ENCODE results near the gene IL3RA.
"Not testable (repeated sequence)": the region's sequence is repeated elsewhere in the genome, so short reads cannot be mapped to it uniquely, and the experiment has no call there.

The IL3RA gene

DNA sequence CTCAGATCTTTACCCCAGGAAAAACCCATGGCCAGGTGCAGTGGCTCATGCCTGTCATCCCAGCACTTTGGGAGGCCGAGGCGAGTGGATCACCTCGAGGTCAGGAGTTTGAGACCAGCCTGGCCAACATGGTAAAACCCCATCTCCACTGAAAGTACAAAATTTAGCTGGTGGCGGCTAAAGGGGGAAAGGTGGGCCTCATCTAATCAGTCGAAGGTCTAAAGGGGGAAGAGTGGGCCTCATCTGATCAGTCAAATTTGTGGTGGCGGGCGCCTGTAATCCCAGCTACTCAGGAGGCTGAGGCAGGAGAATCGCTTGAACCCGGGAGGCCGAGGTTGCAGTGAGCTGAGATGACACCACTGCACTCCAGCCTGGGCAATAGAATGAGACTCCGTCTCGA is 27.7 kb upstream of the IL3RA start:
- not testable (repeated sequence) for H3K4me2 ChIP-seq (ENCODE audit: insufficient read depth, low read length, poor library complexity, severe bottlenecking); H3K79me1 ChIP-seq (ENCODE audit: low read depth, low read length); H3K9ac ChIP-seq (ENCODE audit: low read depth, low read length, poor library complexity); H3K36me3 ChIP-seq (replicated peaks in 1 of 2; ENCODE audit: control insufficient read depth in 2 of 2, insufficient read depth in 2 of 2, low read length in 2 of 2); H3K23ac ChIP-seq (ENCODE audit: low read depth, low read length, poor library complexity); H3K4me3 ChIP-seq (ENCODE audit: low read length in 2 of 2); H3K9me3 ChIP-seq (replicated peaks in 1 of 2; ENCODE audit: control insufficient read depth in 2 of 2, insufficient read depth in 1 of 2, low read depth in 1 of 2, low read length in 2 of 2); H2BK15ac ChIP-seq (ENCODE audit: low read length); H3K27me3 ChIP-seq (ENCODE audit: control insufficient read depth in 3 of 3, insufficient read depth in 3 of 3, low read depth in 1 of 3, low read length in 3 of 3); H3K27ac ChIP-seq (replicated peaks; ENCODE audit: low read length); H2AFZ ChIP-seq (ENCODE audit: low read length); H3K4me1 ChIP-seq (ENCODE audit: control insufficient read depth in 2 of 2, insufficient read depth in 1 of 2, low read depth in 1 of 2, low read length in 2 of 2); H2BK12ac ChIP-seq (ENCODE audit: low read length); DNase-seq (ENCODE audit: low spot score); H3K14ac ChIP-seq (ENCODE audit: low read length); H3K4ac ChIP-seq (ENCODE audit: low read length); H2BK5ac ChIP-seq (ENCODE audit: low read length); H2AK5ac ChIP-seq (ENCODE audit: low read depth, low read length); H4K8ac ChIP-seq (ENCODE audit: low read depth, low read length); H3K18ac ChIP-seq (ENCODE audit: low read length); H4K91ac ChIP-seq (ENCODE audit: low read depth, low read length, poor library complexity); H2BK120ac ChIP-seq (ENCODE audit: low read depth, low read length)
- no CpG with 5 or more reads among the region's 12 CpGs for WGBS, 2 donors (ENCODE audit: extremely low coverage in 2 of 2, insufficient read length in 2 of 2, insufficient replicate concordance in 1 of 2)

GRCh38 chrX:1313788-1314187 is 22.8 kb upstream of the IL3RA start:
- no peak overlapping the region for H3K18ac ChIP-seq (ENCODE audit: low read length)
- no peak overlapping the region for H2BK5ac ChIP-seq (ENCODE audit: low read length)
- DNase-seq (ENCODE audit: low spot score) = no peak
- H3K27ac ChIP-seq (replicated peaks; ENCODE audit: low read length) = no peak overlapping the region
- H3K14ac ChIP-seq (ENCODE audit: low read length) = no peak overlapping the region
- no peak overlapping the region for H3K4me3 ChIP-seq (ENCODE audit: low read length in 2 of 2)
- no peak overlapping the region for H2AFZ ChIP-seq (ENCODE audit: low read length)
- no peak overlapping the region for H2AK5ac ChIP-seq (ENCODE audit: low read depth, low read length)
- no peak overlapping the region for H4K91ac ChIP-seq (ENCODE audit: low read depth, low read length, poor library complexity)
- H4K8ac ChIP-seq (ENCODE audit: low read depth, low read length) = no peak overlapping the region
- no peaks in the 10 kb centered on the region for H3K27me3 ChIP-seq (ENCODE audit: control insufficient read depth in 3 of 3, insufficient read depth in 3 of 3, low read depth in 1 of 3, low read length in 3 of 3)
- no CpG with 5 or more reads among the region's 7 CpGs for WGBS, 2 donors (ENCODE audit: extremely low coverage in 2 of 2, insufficient read length in 2 of 2, insufficient replicate concordance in 1 of 2)
- no peaks in the 10 kb centered on the region for H3K9me3 ChIP-seq (replicated peaks in 1 of 2; ENCODE audit: control insufficient read depth in 2 of 2, insufficient read depth in 1 of 2, low read depth in 1 of 2, low read length in 2 of 2)
- no peak overlapping the region for H3K4ac ChIP-seq (ENCODE audit: low read length)
- no peaks in the 10 kb centered on the region for H3K79me1 ChIP-seq (ENCODE audit: low read depth, low read length)
- no peaks in the 10 kb centered on the region for H3K36me3 ChIP-seq (replicated peaks in 1 of 2; ENCODE audit: control insufficient read depth in 2 of 2, insufficient read depth in 2 of 2, low read length in 2 of 2)
- no peak overlapping the region for H2BK15ac ChIP-seq (ENCODE audit: low read length)
- H2BK120ac ChIP-seq (ENCODE audit: low read depth, low read length) = no peak overlapping the region
- H3K4me1 ChIP-seq (ENCODE audit: control insufficient read depth in 2 of 2, insufficient read depth in 1 of 2, low read depth in 1 of 2, low read length in 2 of 2) = no peaks in the 10 kb centered on the region
- H2BK12ac ChIP-seq (ENCODE audit: low read length) = no peak overlapping the region
- no peak overlapping the region for H3K23ac ChIP-seq (ENCODE audit: low read depth, low read length, poor library complexity)
- H3K4me2 ChIP-seq (ENCODE audit: insufficient read depth, low read length, poor library complexity, severe bottlenecking) = no peak overlapping the region
- no peak overlapping the region for H3K9ac ChIP-seq (ENCODE audit: low read depth, low read length, poor library complexity)

- no peak overlapping the region for H2BK120ac ChIP-seq (ENCODE audit: low read depth, low read length)
- no peak for DNase-seq (ENCODE audit: low spot score)
- no peak overlapping the region for H3K4ac ChIP-seq (ENCODE audit: low read length)
- no peak overlapping the region for H2BK5ac ChIP-seq (ENCODE audit: low read length)
- H3K18ac ChIP-seq (ENCODE audit: low read length) = peak overlapping the region; percentile 44
- no peak overlapping the region for H3K23ac ChIP-seq (ENCODE audit: low read depth, low read length, poor library complexity)
- no peaks in the 10 kb centered on the region for H3K79me1 ChIP-seq (ENCODE audit: low read depth, low read length)
- no peak overlapping the region for H3K4me3 ChIP-seq (ENCODE audit: low read length in 2 of 2)
- H2AFZ ChIP-seq (ENCODE audit: low read length) = no peak overlapping the region
- H3K4me1 ChIP-seq (ENCODE audit: control insufficient read depth in 2 of 2, insufficient read depth in 1 of 2, low read depth in 1 of 2, low read length in 2 of 2) = no peaks in the 10 kb centered on the region
- H4K8ac ChIP-seq (ENCODE audit: low read depth, low read length) = no peak overlapping the region
- no peak overlapping the region for H3K4me2 ChIP-seq (ENCODE audit: insufficient read depth, low read length, poor library complexity, severe bottlenecking)
- no CpG with 5 or more reads among the region's 18 CpGs for whole genome bisulfite sequencing, 2 donors (ENCODE audit: extremely low coverage in 2 of 2, insufficient read length in 2 of 2, insufficient replicate concordance in 1 of 2)
- no peaks in the 10 kb centered on the region for H3K36me3 ChIP-seq (replicated peaks in 1 of 2; ENCODE audit: control insufficient read depth in 2 of 2, insufficient read depth in 2 of 2, low read length in 2 of 2)
- no peak overlapping the region for H2BK15ac ChIP-seq (ENCODE audit: low read length)
- no peaks in the 10 kb centered on the region for H3K9me3 ChIP-seq (replicated peaks in 1 of 2; ENCODE audit: control insufficient read depth in 2 of 2, insufficient read depth in 1 of 2, low read depth in 1 of 2, low read length in 2 of 2)
- H2AK5ac ChIP-seq (ENCODE audit: low read depth, low read length) = peak overlapping the region; percentile 74
- no peak overlapping the region for H2BK12ac ChIP-seq (ENCODE audit: low read length)
- H3K27ac ChIP-seq (replicated peaks; ENCODE audit: low read length) = no peak overlapping the region
- H4K91ac ChIP-seq (ENCODE audit: low read depth, low read length, poor library complexity) = no peak overlapping the region
- no peaks in the 10 kb centered on the region for H3K27me3 ChIP-seq (ENCODE audit: control insufficient read depth in 3 of 3, insufficient read depth in 3 of 3, low read depth in 1 of 3, low read length in 3 of 3)
- H3K9ac ChIP-seq (ENCODE audit: low read depth, low read length, poor library complexity) = no peak overlapping the region
- H3K14ac ChIP-seq (ENCODE audit: low read length) = no peak overlapping the region
Measured at GRCh38 chrX:1316527-1316926, 20.1 kb upstream of the IL3RA start.

- H3K18ac ChIP-seq (ENCODE audit: low read length) = no peak overlapping the region
- H3K23ac ChIP-seq (ENCODE audit: low read depth, low read length, poor library complexity) = no peak overlapping the region
- H3K4me3 ChIP-seq (ENCODE audit: low read length in 2 of 2) = no peak overlapping the region
- no peaks in the 10 kb centered on the region for H3K27me3 ChIP-seq (ENCODE audit: control insufficient read depth in 3 of 3, insufficient read depth in 3 of 3, low read depth in 1 of 3, low read length in 3 of 3)
- peaks cover 0 to 1% of the 10 kb centered on the region in 2 donors for H3K4me1 ChIP-seq (ENCODE audit: control insufficient read depth in 2 of 2, insufficient read depth in 1 of 2, low read depth in 1 of 2, low read length in 2 of 2)
- no peak overlapping the region for H4K8ac ChIP-seq (ENCODE audit: low read depth, low read length)
- H3K4me2 ChIP-seq (ENCODE audit: insufficient read depth, low read length, poor library complexity, severe bottlenecking) = no peak overlapping the region
- H3K14ac ChIP-seq (ENCODE audit: low read length) = no peak overlapping the region
- no peak overlapping the region for H2BK12ac ChIP-seq (ENCODE audit: low read length)
- no peak overlapping the region for H2AFZ ChIP-seq (ENCODE audit: low read length)
- H3K9me3 ChIP-seq (replicated peaks in 1 of 2; ENCODE audit: control insufficient read depth in 2 of 2, insufficient read depth in 1 of 2, low read depth in 1 of 2, low read length in 2 of 2) = no peaks in the 10 kb centered on the region
- DNase-seq (ENCODE audit: low spot score) = no peak
- H2AK5ac ChIP-seq (ENCODE audit: low read depth, low read length) = no peak overlapping the region
- H3K79me1 ChIP-seq (ENCODE audit: low read depth, low read length) = no peaks in the 10 kb centered on the region
- no peak overlapping the region for H3K4ac ChIP-seq (ENCODE audit: low read length)
- H4K91ac ChIP-seq (ENCODE audit: low read depth, low read length, poor library complexity) = no peak overlapping the region
- no CpG with 5 or more reads among the region's 13 CpGs for WGBS, 2 donors (ENCODE audit: extremely low coverage in 2 of 2, insufficient read length in 2 of 2, insufficient replicate concordance in 1 of 2)
- H2BK5ac ChIP-seq (ENCODE audit: low read length) = no peak overlapping the region
- H2BK120ac ChIP-seq (ENCODE audit: low read depth, low read length) = no peak overlapping the region
- no peak overlapping the region for H3K27ac ChIP-seq (replicated peaks; ENCODE audit: low read length)
- H2BK15ac ChIP-seq (ENCODE audit: low read length) = no peak overlapping the region
- no peaks in the 10 kb centered on the region for H3K36me3 ChIP-seq (replicated peaks in 1 of 2; ENCODE audit: control insufficient read depth in 2 of 2, insufficient read depth in 2 of 2, low read length in 2 of 2)
- no peak overlapping the region for H3K9ac ChIP-seq (ENCODE audit: low read depth, low read length, poor library complexity)
Measured at GRCh38 chrX:1321674-1322073, 14.9 kb upstream of the IL3RA start.

Data from neuronal stem cell (in vitro differentiated cells).